ENCODE data around the gene BHLHE41.

BHLHE41 gene

GRCh38 chr12:26102953-26103352, 21.9 kb downstream of the BHLHE41 start:
- no peaks in the 10 kb centered on the region for H3K9me3 ChIP-seq (ENCODE audit: control insufficient read depth in 5 of 5, low read length in 5 of 5)
- peaks cover 0 to 4% (median 0%) of the 10 kb centered on the region in 5 donors for H3K27me3 ChIP-seq (ENCODE audit: control insufficient read depth in 5 of 5, insufficient read depth in 4 of 5, low read length in 5 of 5)
- no peak overlapping the region for H3K27ac ChIP-seq (ENCODE audit: low read depth, low read length)
- no peak overlapping the region for H3K4me3 ChIP-seq (ENCODE audit: low read depth in 1 of 5, low read length in 5 of 5)
- peaks cover 0 to 5% (median 0%) of the 10 kb centered on the region in 5 donors for H3K4me1 ChIP-seq (ENCODE audit: control insufficient read depth in 5 of 5, insufficient read depth in 5 of 5, low read length in 5 of 5)
- no peaks in the 10 kb centered on the region for H3K36me3 ChIP-seq (ENCODE audit: control insufficient read depth in 5 of 5, insufficient read depth in 5 of 5, low read length in 5 of 5)
- no peak overlapping the region for H3K9ac ChIP-seq (ENCODE audit: low read length in 5 of 5)

GRCh38 chr12:26101763-26102162, 23.1 kb downstream of the BHLHE41 start:
- no peak overlapping the region for H3K9ac ChIP-seq (ENCODE audit: low read length in 5 of 5)
- H3K4me1 ChIP-seq (ENCODE audit: control insufficient read depth in 5 of 5, insufficient read depth in 5 of 5, low read length in 5 of 5) = peaks cover 0 to 11% (median 0%) of the 10 kb centered on the region in 5 donors
- no peak overlapping the region for H3K27ac ChIP-seq (ENCODE audit: low read depth, low read length)

GRCh38 chr12:26101350-26101734, 23.5 kb downstream of the BHLHE41 start:
- no peak overlapping the region for H3K4me3 ChIP-seq (ENCODE audit: low read depth in 1 of 5, low read length in 5 of 5)
- H3K4me1 ChIP-seq (ENCODE audit: control insufficient read depth in 5 of 5, insufficient read depth in 5 of 5, low read length in 5 of 5) = peaks cover 0 to 9% (median 0%) of the 10 kb centered on the region in 5 donors
- H3K27me3 ChIP-seq (ENCODE audit: control insufficient read depth in 5 of 5, insufficient read depth in 4 of 5, low read length in 5 of 5) = peaks cover 0 to 4% (median 0%) of the 10 kb centered on the region in 5 donors
- H3K9ac ChIP-seq (ENCODE audit: low read length in 5 of 5) = no peak overlapping the region
- no peaks in the 10 kb centered on the region for H3K36me3 ChIP-seq (ENCODE audit: control insufficient read depth in 5 of 5, insufficient read depth in 5 of 5, low read length in 5 of 5)
- H3K27ac ChIP-seq (ENCODE audit: low read depth, low read length) = no peak overlapping the region
- no peaks in the 10 kb centered on the region for H3K9me3 ChIP-seq (ENCODE audit: control insufficient read depth in 5 of 5, low read length in 5 of 5)

More at GRCh38 chr12:26101763-26102162, 23.1 kb downstream of the BHLHE41 start:
- Histone ChIP-seq H3K27me3 (ENCODE audit: control insufficient read depth in 5 of 5, insufficient read depth in 4 of 5, low read length in 5 of 5) (peaks cover 0 to 4% (median 0%) of the 10 kb centered on the region in 5 donors), H3K36me3 (ENCODE audit: control insufficient read depth in 5 of 5, insufficient read depth in 5 of 5, low read length in 5 of 5) (no peaks in the 10 kb centered on the region), H3K4me3 (ENCODE audit: low read depth in 1 of 5, low read length in 5 of 5) (no peak overlapping the region), H3K9me3 (ENCODE audit: control insufficient read depth in 5 of 5, low read length in 5 of 5) (no peaks in the 10 kb centered on the region)

- H3K27ac ChIP-seq (ENCODE audit: low read depth, low read length) = no peak overlapping the region
- peaks cover 0 to 4% (median 0%) of the 10 kb centered on the region in 5 donors for H3K27me3 ChIP-seq (ENCODE audit: control insufficient read depth in 5 of 5, insufficient read depth in 4 of 5, low read length in 5 of 5)
Observed at GRCh38 chr12:26100666-26101349, 24.0 kb downstream of the BHLHE41 start.

GRCh38 chr12:26097046-26097878, 27.6 kb downstream of the BHLHE41 start:
- peak overlapping the region in 1 of 5 donors; percentile 29 for H3K9ac ChIP-seq (ENCODE audit: low read length in 5 of 5)
- no peaks in the 10 kb centered on the region for H3K9me3 ChIP-seq (ENCODE audit: control insufficient read depth in 5 of 5, low read length in 5 of 5)
- no peak overlapping the region for H3K4me3 ChIP-seq (ENCODE audit: low read depth in 1 of 5, low read length in 5 of 5)
- H3K27me3 ChIP-seq (ENCODE audit: control insufficient read depth in 5 of 5, insufficient read depth in 4 of 5, low read length in 5 of 5) = peaks cover 0 to 4% (median 0%) of the 10 kb centered on the region in 5 donors
- no peaks in the 10 kb centered on the region for H3K36me3 ChIP-seq (ENCODE audit: control insufficient read depth in 5 of 5, insufficient read depth in 5 of 5, low read length in 5 of 5)
- peak overlapping the region; percentile 24 for H3K27ac ChIP-seq (ENCODE audit: low read depth, low read length)
- H3K4me1 ChIP-seq (ENCODE audit: control insufficient read depth in 5 of 5, insufficient read depth in 5 of 5, low read length in 5 of 5) = peaks cover 0 to 6% (median 0%) of the 10 kb centered on the region in 5 donors

More at GRCh38 chr12:26100666-26101349, 24.0 kb downstream of the BHLHE41 start:
- no peaks in the 10 kb centered on the region for H3K36me3 ChIP-seq (ENCODE audit: control insufficient read depth in 5 of 5, insufficient read depth in 5 of 5, low read length in 5 of 5)
- no peaks in the 10 kb centered on the region for H3K9me3 ChIP-seq (ENCODE audit: control insufficient read depth in 5 of 5, low read length in 5 of 5)
- no peak overlapping the region for H3K4me3 ChIP-seq (ENCODE audit: low read depth in 1 of 5, low read length in 5 of 5)
- peaks cover 0 to 6% (median 0%) of the 10 kb centered on the region in 5 donors for H3K4me1 ChIP-seq (ENCODE audit: control insufficient read depth in 5 of 5, insufficient read depth in 5 of 5, low read length in 5 of 5)
- H3K9ac ChIP-seq (ENCODE audit: low read length in 5 of 5) = no peak overlapping the region

GRCh38 chr12:26096036-26096435, 28.8 kb downstream of the BHLHE41 start:
- no peak overlapping the region for H3K27ac ChIP-seq (ENCODE audit: low read depth, low read length)
- H3K9ac ChIP-seq (ENCODE audit: low read length in 5 of 5) = no peak overlapping the region

GRCh38 chr12:26095186-26095585, 29.7 kb downstream of the BHLHE41 start:
- peaks cover 0 to 6% (median 0%) of the 10 kb centered on the region in 5 donors for H3K4me1 ChIP-seq (ENCODE audit: control insufficient read depth in 5 of 5, insufficient read depth in 5 of 5, low read length in 5 of 5)
- H3K27me3 ChIP-seq (ENCODE audit: control insufficient read depth in 5 of 5, insufficient read depth in 4 of 5, low read length in 5 of 5) = no peaks in the 10 kb centered on the region
- H3K36me3 ChIP-seq (ENCODE audit: control insufficient read depth in 5 of 5, insufficient read depth in 5 of 5, low read length in 5 of 5) = no peaks in the 10 kb centered on the region
- H3K9ac ChIP-seq (ENCODE audit: low read length in 5 of 5) = no peak overlapping the region
- H3K4me3 ChIP-seq (ENCODE audit: low read depth in 1 of 5, low read length in 5 of 5) = no peak overlapping the region
- H3K9me3 ChIP-seq (ENCODE audit: control insufficient read depth in 5 of 5, low read length in 5 of 5) = no peaks in the 10 kb centered on the region
- no peak overlapping the region for H3K27ac ChIP-seq (ENCODE audit: low read depth, low read length)

More at GRCh38 chr12:26096036-26096435, 28.8 kb downstream of the BHLHE41 start:
- Histone ChIP-seq H3K36me3 (ENCODE audit: control insufficient read depth in 5 of 5, insufficient read depth in 5 of 5, low read length in 5 of 5) (no peaks in the 10 kb centered on the region), H3K4me1 (ENCODE audit: control insufficient read depth in 5 of 5, insufficient read depth in 5 of 5, low read length in 5 of 5) (peaks cover 0 to 6% (median 0%) of the 10 kb centered on the region in 5 donors), H3K27me3 (ENCODE audit: control insufficient read depth in 5 of 5, insufficient read depth in 4 of 5, low read length in 5 of 5) (no peaks in the 10 kb centered on the region), H3K9me3 (ENCODE audit: control insufficient read depth in 5 of 5, low read length in 5 of 5) (no peaks in the 10 kb centered on the region), H3K4me3 (ENCODE audit: low read depth in 1 of 5, low read length in 5 of 5) (no peak overlapping the region)

GRCh38 chr12:26092346-26093105, 32.3 kb downstream of the BHLHE41 start:
- peaks cover 0 to 5% (median 0%) of the 10 kb centered on the region in 5 donors for H3K4me1 ChIP-seq (ENCODE audit: control insufficient read depth in 5 of 5, insufficient read depth in 5 of 5, low read length in 5 of 5)
- H3K36me3 ChIP-seq (ENCODE audit: control insufficient read depth in 5 of 5, insufficient read depth in 5 of 5, low read length in 5 of 5) = no peaks in the 10 kb centered on the region
- H3K27ac ChIP-seq (ENCODE audit: low read depth, low read length) = no peak overlapping the region
- H3K27me3 ChIP-seq (ENCODE audit: control insufficient read depth in 5 of 5, insufficient read depth in 4 of 5, low read length in 5 of 5) = no peaks in the 10 kb centered on the region
- H3K4me3 ChIP-seq (ENCODE audit: low read depth in 1 of 5, low read length in 5 of 5) = no peak overlapping the region
- H3K9ac ChIP-seq (ENCODE audit: low read length in 5 of 5) = no peak overlapping the region
- no peaks in the 10 kb centered on the region for H3K9me3 ChIP-seq (ENCODE audit: control insufficient read depth in 5 of 5, low read length in 5 of 5)

- no peaks in the 10 kb centered on the region for H3K4me1 ChIP-seq (ENCODE audit: control insufficient read depth in 5 of 5, insufficient read depth in 5 of 5, low read length in 5 of 5)
Observed at GRCh38 chr12:26091822-26092221, 33.0 kb downstream of the BHLHE41 start.

More at GRCh38 chr12:26091822-26092221, 33.0 kb downstream of the BHLHE41 start:
- H3K27me3 ChIP-seq (ENCODE audit: control insufficient read depth in 5 of 5, insufficient read depth in 4 of 5, low read length in 5 of 5) = no peaks in the 10 kb centered on the region
- no peaks in the 10 kb centered on the region for H3K9me3 ChIP-seq (ENCODE audit: control insufficient read depth in 5 of 5, low read length in 5 of 5)
- H3K4me3 ChIP-seq (ENCODE audit: low read depth in 1 of 5, low read length in 5 of 5) = no peak overlapping the region
- H3K9ac ChIP-seq (ENCODE audit: low read length in 5 of 5) = no peak overlapping the region
- no peaks in the 10 kb centered on the region for H3K36me3 ChIP-seq (ENCODE audit: control insufficient read depth in 5 of 5, insufficient read depth in 5 of 5, low read length in 5 of 5)
- H3K27ac ChIP-seq (ENCODE audit: low read depth, low read length) = no peak overlapping the region
